HepG2 (cell line): Measurements from ENCODE around the gene RNPS1. TPM values are rescaled to one million over a fixed set of nuclear protein-coding genes. Genes with fewer than 3 reads are reported as not detected.

ENCODE experiments used
- ADNP ChIP-seq: sonication (generic); formaldehyde crosslinking; IDR thresholded peaks from 2 replicates; pipeline ENCODE4 v1.4.0; 2020; ENCODE audit warnings: missing genetic modification reagents
- ARID2 ChIP-seq: sonication (generic); formaldehyde crosslinking; IDR thresholded peaks from 2 replicates; pipeline ENCODE4 v1.8.1; 2022; ENCODE audit warnings: mild to moderate bottlenecking, missing genetic modification reagents, borderline replicate concordance
- BHLHE40 ChIP-seq: IDR thresholded peaks from 2 replicates; pipeline ENCODE4 v1.6.1; 2011; ENCODE audit warnings: low read length, improper control_type of control experiment
- CREM ChIP-seq, 2 experiments: sonication (generic) in 1 of 2; formaldehyde crosslinking in 1 of 2; IDR thresholded peaks; 2 replicates each; pipeline versions ENCODE4 v1.4.0 to v1.6.1; 2016 to 2020; ENCODE audit warnings: antibody characterized with exemption in 1 of 2, mild to moderate bottlenecking in 1 of 2, missing genetic modification reagents in 1 of 2
- DNMT3B ChIP-seq: conservative IDR thresholded peaks from 2 replicates; pipeline ENCODE4 v1.6.1; 2016; ENCODE audit warnings: missing biosample characterization, control low read depth
- FOXA3 ChIP-seq: IDR thresholded peaks from 2 replicates; pipeline ENCODE4 v1.6.1; 2016; ENCODE audit warnings: missing genetic modification reagents, missing compliant biosample characterization
- MIER2 ChIP-seq: IDR thresholded peaks from 2 replicates; pipeline ENCODE4 v1.6.1; 2016; ENCODE audit warnings: missing biosample characterization, missing genetic modification reagents
- SIN3A ChIP-seq: IDR thresholded peaks from 2 replicates; pipeline ENCODE4 v1.6.1; 2011; ENCODE audit warnings: low read depth, mild to moderate bottlenecking, control low read depth, low read length, borderline replicate concordance
- TBX3 ChIP-seq: fragments of 450-650 bp; IDR thresholded peaks from 2 replicates; pipeline ENCODE4 v1.6.1; 2017; ENCODE audit warnings: antibody characterized with exemption, mild to moderate bottlenecking, inconsistent platforms, borderline replicate concordance
- TCF12 ChIP-seq, 2 experiments: fragments of 450-650 bp in 1 of 2; sonication (generic) in 1 of 2; formaldehyde crosslinking in 1 of 2; IDR thresholded peaks; 2 replicates each; pipeline versions ENCODE4 v1.6.1 to v1.8.0; 2017 to 2022; ENCODE audit warnings: antibody characterized with exemption in 1 of 2, mild to moderate bottlenecking in 1 of 2, missing genetic modification reagents in 1 of 2, moderate library complexity in 1 of 2
- UBTF ChIP-seq: sonication (generic); formaldehyde crosslinking; IDR thresholded peaks from 2 replicates; pipeline ENCODE4 v1.4.0; 2020; ENCODE audit warnings: mild to moderate bottlenecking, missing genetic modification reagents
- ZBTB14 ChIP-seq: sonication (generic); formaldehyde crosslinking; IDR thresholded peaks from 2 replicates; pipeline ENCODE4 v1.4.0; 2020; ENCODE audit warnings: missing genetic modification reagents
- ZBTB46 ChIP-seq: sonication (generic); formaldehyde crosslinking; IDR thresholded peaks from 2 replicates; pipeline ENCODE4 v1.4.0; 2020; ENCODE audit warnings: mild to moderate bottlenecking, missing genetic modification reagents, borderline replicate concordance
- ZNF225 ChIP-seq: sonication (generic); formaldehyde crosslinking; IDR thresholded peaks from 2 replicates; pipeline ENCODE4 v1.4.0; 2020; ENCODE audit warnings: mild to moderate bottlenecking, missing genetic modification reagents
- ZNF264 ChIP-seq: sonication (generic); formaldehyde crosslinking; IDR thresholded peaks from 2 replicates; pipeline ENCODE4 v1.4.0; 2020; ENCODE audit warnings: missing genetic modification reagents
- ZNF597 ChIP-seq: sonication (generic); formaldehyde crosslinking; IDR thresholded peaks from 2 replicates; pipeline ENCODE4 v1.5.0; 2020; ENCODE audit warnings: missing genetic modification reagents
- ZNF850 ChIP-seq: sonication (generic); formaldehyde crosslinking; conservative IDR thresholded peaks from 2 replicates; pipeline ENCODE4 v1.9.0; 2021; ENCODE audit warnings: mild to moderate bottlenecking, missing genetic modification reagents
- ZSCAN30 ChIP-seq: sonication (generic); formaldehyde crosslinking; IDR thresholded peaks from 2 replicates; pipeline ENCODE4 v1.5.0; 2020; ENCODE audit warnings: mild to moderate bottlenecking, missing genetic modification reagents
- polyA plus RNA-seq, 8 experiments: library from polyadenylated mRNA; depleted of rRNA in 3 of 8; stranded (reverse) in 7 of 8; unstranded in 1 of 8; fragments of >200 nt; fragmentation: Illumina TruSeq in 4 of 8; extraction: Trizol in 4 of 8; gene quantifications; 2 replicates each; pipeline versions ENCODE4 v1.2.1 to v1.2.3, GENCODE V29; 2011 to 2016; ENCODE audit warnings: low read depth in 4 of 8, missing spikeins in 1 of 8, mixed read lengths in 1 of 8; ENCODE audit not compliant: insufficient read depth in 1 of 8
- total RNA-seq, 5 experiments: library from RNA; depleted of rRNA; stranded (reverse); fragments of >200 nt; fragmentation: Illumina TruSeq; extraction: Trizol; gene quantifications; 2 replicates each; pipeline ENCODE4 v1.2.3, GENCODE V29; 2016; ENCODE audit warnings: low read depth in 1 of 5

RNPS1 gene
- total and polyA plus RNA-seq, 2 of the 13 experiments (the other 11 are each of a cell fraction or from before 2014, with no cell fraction given), result 126 to 133 TPM

- TF ChIP-seq ZBTB46 (peak; percentile 79; the same call in 1 of the 2 replicates), ZNF850 (CRISPR knock-in tag) (no peak), ZSCAN30 (0 out of 2 replicates have a peak, but pooled peaks have one; percentile 62), SIN3A (0 out of 2 replicates have a peak, but pooled peaks have one; percentile 79), TCF12 (IDR thresholded peaks at IDR 0.05) (no peak), TCF12 (CRISPR knock-in tag; IDR thresholded peaks at IDR 0.05) (peak; percentile 68; the same call in 1 of the 2 replicates), ZNF225 (CRISPR knock-in tag) (peak; percentile 84; the same call in 1 of the 2 replicates), DNMT3B (CRISPR knock-in tag) (no peak), ARID2 (CRISPR knock-in tag) (peak; percentile 77; the same call in 1 of the 2 replicates), CREM (IDR thresholded peaks at IDR 0.05) (peak; percentile 99), CREM (CRISPR knock-in tag; IDR thresholded peaks at IDR 0.05) (peak; percentile 97), ZNF264 (CRISPR knock-in tag) (0 out of 2 replicates have a peak, but pooled peaks have one; percentile 19), BHLHE40 (no peak), ZNF597 (CRISPR knock-in tag) (no peak), TBX3 (peak; percentile 84), MIER2 (no peak), UBTF (CRISPR knock-in tag) (peak; percentile 85), ZBTB14 (CRISPR knock-in tag) (peak; percentile 18; the same call in 1 of the 2 replicates), FOXA3 (CRISPR knock-in tag) (peak; percentile 30; the same call in 1 of the 2 replicates), ADNP (CRISPR knock-in tag) (no peak)
These were observed at the start of gene RNPS1 (continued) for GRCh38 chr16:2267913-2268666.
